NCI-H446 treated with DMSO at 0.1 percent for 48 hours (cell line): ENCODE measurements around the gene CRYGN.

Source experiments
- DNase-seq: peaks from one replicate; lab custom pipeline; 2025; lab: John Stamatoyannopoulos, UW

CRYGN gene

GRCh38 chr7:151379534-151380198 is 60.3 kb downstream of the CRYGN start:
- no peak for DNase-seq

GRCh38 chr7:151379193-151379520 is 60.8 kb downstream of the CRYGN start:
- no peak for DNase-seq
